Esophagus muscularis mucosa (tissue), 4 donors: Measurements from ENCODE around the gene ZBTB16.

Experiments
- CTCF ChIP-seq, 3 experiments: fragments of 200-600 bp in 2 of 3; fragments of 450-650 bp in 1 of 3; sonication (generic) in 2 of 3; IDR thresholded peaks; one replicate each; pipeline ENCODE4 v1.5.1; 2017 to 2019; ENCODE audit warnings: antibody characterized with exemption in 3 of 3, mild to moderate bottlenecking in 2 of 3, moderate library complexity in 1 of 3
- EP300 ChIP-seq: sonication (generic); formaldehyde crosslinking; IDR thresholded peaks from one replicate; pipeline ENCODE4 v1.6.1; 2017; ENCODE audit warnings: antibody characterized with exemption
- POLR2A ChIP-seq: fragments of 450-650 bp; IDR thresholded peaks from one replicate; pipeline ENCODE4 v1.6.1; 2017; ENCODE audit warnings: antibody characterized with exemption, moderate library complexity, mild to moderate bottlenecking, low read depth
- POLR2AphosphoS5 ChIP-seq, 2 donors: sonication (generic); formaldehyde crosslinking; IDR thresholded peaks; one replicate each; pipeline ENCODE4 v1.6.1; 2017; ENCODE audit warnings: antibody characterized with exemption in 2 of 2

- TF ChIP-seq CTCF (IDR thresholded peaks at IDR 0.05) (no peak), POLR2A (no peak), EP300 (no peak), POLR2AphosphoS5 (IDR thresholded peaks at IDR 0.05) (no peak)
Observed at GRCh38 chr11:114289779-114290178, 230.3 kb downstream of the ZBTB16 start.
